ENCODE results near the gene FGFBP3. TPM values are rescaled to one million over a fixed set of nuclear protein-coding genes. Genes with fewer than 3 reads are reported as not detected.

Gene FGFBP3
- total RNA-seq, 1 donor from 2014 or later: 9.6 TPM

DNA sequence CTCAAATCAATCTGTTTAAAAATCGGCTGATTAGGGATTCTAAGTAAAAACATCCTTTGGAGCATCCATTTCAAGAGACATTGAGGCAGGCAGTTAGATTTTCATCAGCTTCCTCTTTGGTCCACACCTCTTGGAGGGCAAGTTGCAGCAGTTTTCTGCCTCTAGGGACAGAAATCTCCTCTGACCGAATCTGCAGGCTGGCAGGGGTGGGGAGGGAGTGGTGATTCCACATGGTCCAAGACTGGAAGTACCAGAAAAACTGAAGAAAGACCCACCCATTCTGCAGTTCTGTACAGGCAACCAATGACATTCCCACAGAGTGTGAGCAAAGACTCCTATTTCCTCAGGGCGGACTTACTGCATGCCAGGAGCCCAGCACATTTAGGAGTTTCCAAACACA, 29.0 kb downstream of the FGFBP3 start:
- TF ChIP-seq, protein P1, sequence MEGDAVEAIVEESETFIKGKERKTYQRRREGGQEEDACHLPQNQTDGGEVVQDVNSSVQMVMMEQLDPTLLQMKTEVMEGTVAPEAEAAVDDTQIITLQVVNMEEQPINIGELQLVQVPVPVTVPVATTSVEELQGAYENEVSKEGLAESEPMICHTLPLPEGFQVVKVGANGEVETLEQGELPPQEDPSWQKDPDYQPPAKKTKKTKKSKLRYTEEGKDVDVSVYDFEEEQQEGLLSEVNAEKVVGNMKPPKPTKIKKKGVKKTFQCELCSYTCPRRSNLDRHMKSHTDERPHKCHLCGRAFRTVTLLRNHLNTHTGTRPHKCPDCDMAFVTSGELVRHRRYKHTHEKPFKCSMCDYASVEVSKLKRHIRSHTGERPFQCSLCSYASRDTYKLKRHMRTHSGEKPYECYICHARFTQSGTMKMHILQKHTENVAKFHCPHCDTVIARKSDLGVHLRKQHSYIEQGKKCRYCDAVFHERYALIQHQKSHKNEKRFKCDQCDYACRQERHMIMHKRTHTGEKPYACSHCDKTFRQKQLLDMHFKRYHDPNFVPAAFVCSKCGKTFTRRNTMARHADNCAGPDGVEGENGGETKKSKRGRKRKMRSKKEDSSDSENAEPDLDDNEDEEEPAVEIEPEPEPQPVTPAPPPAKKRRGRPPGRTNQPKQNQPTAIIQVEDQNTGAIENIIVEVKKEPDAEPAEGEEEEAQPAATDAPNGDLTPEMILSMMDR (conservative IDR thresholded peaks at IDR 0.05): peak; percentile 55
- H3K36me3 Mint-ChIP-seq: no peaks in the 10 kb centered on the region
- peak overlapping the region; percentile 44 for H3K4me3 Mint-ChIP-seq
- H3K4me1 Mint-ChIP-seq (ENCODE audit: unreplicated experiment): peaks cover 34% of the 10 kb centered on the region
- no peak for DNase-seq (ENCODE audit: extremely low spot score, unreplicated experiment)
- no peaks in the 10 kb centered on the region for H3K27me3 Mint-ChIP-seq
- peak overlapping the region; percentile 71 for H3K27ac Mint-ChIP-seq
- no peaks in the 10 kb centered on the region for H3K9me3 Mint-ChIP-seq

DNA sequence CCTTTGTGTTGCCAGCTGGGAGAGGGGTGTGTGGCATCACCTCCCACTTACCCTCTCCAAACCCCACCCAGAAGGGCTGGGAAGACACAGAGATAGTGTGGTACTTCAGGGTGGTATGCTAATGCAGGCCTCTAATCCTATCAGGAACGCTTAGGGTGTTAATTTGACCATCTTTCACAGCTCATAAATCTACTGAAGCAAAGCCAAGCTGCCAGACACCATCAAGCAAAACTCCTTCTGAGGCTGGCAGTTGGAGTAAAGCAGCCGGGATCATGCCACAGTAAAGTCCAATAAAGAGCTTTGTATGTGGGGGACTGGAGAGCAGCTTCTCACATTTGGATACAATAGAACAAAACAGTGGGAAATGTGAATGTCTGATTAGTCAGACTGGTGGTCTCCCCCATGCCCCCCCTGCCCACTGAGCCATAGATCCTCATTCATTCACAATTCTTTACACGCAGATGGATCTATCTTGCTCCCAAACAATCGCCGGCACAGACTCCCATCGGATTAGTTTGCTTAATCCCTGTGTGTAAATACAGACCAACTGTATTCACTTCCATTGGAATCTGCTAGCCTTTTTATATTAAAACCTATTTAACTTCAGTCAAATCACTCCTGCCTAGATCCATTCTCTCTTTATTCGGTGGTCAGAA, 29.6 kb downstream of the FGFBP3 start:
- DNase-seq (ENCODE audit: extremely low spot score, unreplicated experiment): no peak
- Mint-ChIP-seq H3K9me3 (no peaks in the 10 kb centered on the region), H3K27me3 (no peaks in the 10 kb centered on the region), H3K4me3 (no peak overlapping the region), H3K27ac (peak overlapping the region; percentile 71), H3K4me1 (ENCODE audit: unreplicated experiment) (peaks cover 32% of the 10 kb centered on the region), H3K36me3 (no peaks in the 10 kb centered on the region)
- TF ChIP-seq, protein P1 (conservative IDR thresholded peaks at IDR 0.05): no peak

DNA sequence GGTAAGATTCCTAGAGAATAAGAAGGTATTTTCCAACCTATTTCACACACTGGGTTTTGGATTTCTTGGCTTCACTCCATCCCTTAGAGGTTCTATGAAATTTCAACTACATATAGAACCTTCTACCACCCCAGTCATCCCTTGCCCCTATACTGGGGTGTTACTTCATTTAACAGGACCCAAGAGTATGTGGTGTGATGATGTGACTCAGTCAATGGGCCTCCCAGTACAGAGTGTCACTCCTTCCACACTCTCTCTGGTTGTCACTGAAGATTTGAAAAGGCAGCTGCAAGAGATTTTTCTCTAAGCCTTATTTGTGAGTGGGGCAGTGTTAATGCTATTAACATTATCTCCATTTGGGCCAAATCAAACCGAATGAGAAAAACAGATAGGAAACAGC, 33.5 kb downstream of the FGFBP3 start:
- DNase-seq (ENCODE audit: extremely low spot score, unreplicated experiment): no peak
- Mint-ChIP-seq H3K4me1 (ENCODE audit: unreplicated experiment) (peaks cover 20% of the 10 kb centered on the region), H3K36me3 (no peaks in the 10 kb centered on the region), H3K9me3 (no peaks in the 10 kb centered on the region), H3K27ac (no peak overlapping the region), H3K27me3 (no peaks in the 10 kb centered on the region), H3K4me3 (no peak overlapping the region)
- TF ChIP-seq, protein P1 (conservative IDR thresholded peaks at IDR 0.05): no peak

GRCh38 chr10:91875156-91875555, 34.1 kb downstream of the FGFBP3 start:
- TF ChIP-seq, protein P1 (conservative IDR thresholded peaks at IDR 0.05): no peak
- Mint-ChIP-seq H3K9me3 (no peaks in the 10 kb centered on the region), H3K27me3 (no peaks in the 10 kb centered on the region), H3K4me1 (ENCODE audit: unreplicated experiment) (peaks cover 17% of the 10 kb centered on the region), H3K4me3 (no peak overlapping the region), H3K27ac (no peak overlapping the region), H3K36me3 (no peaks in the 10 kb centered on the region)
- DNase-seq (ENCODE audit: extremely low spot score, unreplicated experiment): no peak

DNA sequence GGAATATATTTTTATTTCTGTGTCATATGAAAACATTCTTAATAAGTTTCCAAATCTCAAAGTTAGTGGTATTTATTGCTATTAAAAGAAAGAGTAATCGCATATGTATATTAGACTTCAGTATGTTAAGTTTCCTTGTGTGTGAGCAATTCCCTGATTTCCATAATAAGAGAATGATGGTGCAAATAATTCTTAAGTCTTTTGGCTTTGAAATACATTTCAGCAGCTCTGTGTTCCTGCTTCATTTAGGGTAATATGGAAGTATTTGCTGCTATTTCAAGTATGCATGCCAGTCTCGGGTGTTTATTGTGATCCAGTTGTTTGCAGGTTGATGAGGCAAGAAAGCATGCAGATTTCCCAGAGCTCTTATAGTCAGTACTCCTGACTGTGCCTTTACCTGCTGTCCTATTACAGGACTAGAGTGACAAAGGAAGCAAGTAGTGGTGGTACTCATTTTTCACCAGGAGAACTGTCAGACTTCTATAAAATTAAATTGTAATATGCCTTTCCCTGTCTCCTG, 43.7 kb downstream of the FGFBP3 start:
- no peak for DNase-seq (ENCODE audit: extremely low spot score, unreplicated experiment)
- H3K36me3 Mint-ChIP-seq: peaks cover 13% of the 10 kb centered on the region
- H3K4me1 Mint-ChIP-seq (ENCODE audit: unreplicated experiment): no peaks in the 10 kb centered on the region
- no peak overlapping the region for H3K4me3 Mint-ChIP-seq
- H3K27ac Mint-ChIP-seq: no peak overlapping the region
- H3K9me3 Mint-ChIP-seq: no peaks in the 10 kb centered on the region
- H3K27me3 Mint-ChIP-seq: no peaks in the 10 kb centered on the region
- TF ChIP-seq, protein P1 (conservative IDR thresholded peaks at IDR 0.05): no peak
